Measurements from ENCODE around the gene ATP2B2.

ATP2B2 gene

GRCh38 chr3:10504171-10505049 lies 976 bp downstream of the ATP2B2 start:
- DNase-seq (ENCODE audit: low read depth in 1 of 2, low spot score in 1 of 2) = no peak
- in situ Hi-C loops (cut with HindIII; ENCODE audit: low pct_unique_long_range_greater_than_20kb, low sequenced_read_pairs) = no loop called here
- no peak for TF ChIP-seq JUND (IDR thresholded peaks at IDR 0.05; ENCODE audit: low read depth)

- no peak for DNase-seq (ENCODE audit: low read depth in 1 of 2, low spot score in 1 of 2)
- no peak for TF ChIP-seq JUND (IDR thresholded peaks at IDR 0.05; ENCODE audit: low read depth)
- in situ Hi-C loops (cut with HindIII; ENCODE audit: low pct_unique_long_range_greater_than_20kb, low sequenced_read_pairs) = no loop called here
Measured at GRCh38 chr3:10503217-10503796, 2.1 kb downstream of the ATP2B2 start.

- no peak for DNase-seq (ENCODE audit: low read depth in 1 of 2, low spot score in 1 of 2)
- in situ Hi-C loops (cut with HindIII; ENCODE audit: low pct_unique_long_range_greater_than_20kb, low sequenced_read_pairs) = no loop called here
- no peak for TF ChIP-seq JUND (IDR thresholded peaks at IDR 0.05; ENCODE audit: low read depth)
Measured at GRCh38 chr3:10502185-10502880, 3.1 kb downstream of the ATP2B2 start.

GRCh38 chr3:10501664-10502052 lies 3.7 kb downstream of the ATP2B2 start:
- DNase-seq (ENCODE audit: low read depth in 1 of 2, low spot score in 1 of 2) = no peak
- TF ChIP-seq JUND (IDR thresholded peaks at IDR 0.05; ENCODE audit: low read depth) = no peak
- in situ Hi-C loops (cut with HindIII; ENCODE audit: low pct_unique_long_range_greater_than_20kb, low sequenced_read_pairs) = no loop called here

- no peak for DNase-seq (ENCODE audit: low read depth in 1 of 2, low spot score in 1 of 2)
- in situ Hi-C loops (cut with HindIII; ENCODE audit: low pct_unique_long_range_greater_than_20kb, low sequenced_read_pairs) = no loop called here
- TF ChIP-seq JUND (IDR thresholded peaks at IDR 0.05; ENCODE audit: low read depth) = no peak
Measured at GRCh38 chr3:10500717-10501663, 4.4 kb downstream of the ATP2B2 start.

GRCh38 chr3:10498271-10498670 lies 7.1 kb downstream of the ATP2B2 start:
- in situ Hi-C loops (cut with HindIII; ENCODE audit: low pct_unique_long_range_greater_than_20kb, low sequenced_read_pairs) = no loop called here
- DNase-seq (ENCODE audit: low read depth in 1 of 2, low spot score in 1 of 2) = no peak
- no peak for TF ChIP-seq JUND (IDR thresholded peaks at IDR 0.05; ENCODE audit: low read depth)

GRCh38 chr3:10497439-10497838 lies 7.9 kb downstream of the ATP2B2 start:
- in situ Hi-C loops (cut with HindIII; ENCODE audit: low pct_unique_long_range_greater_than_20kb, low sequenced_read_pairs) = no loop called here
- no peak for DNase-seq (ENCODE audit: low read depth in 1 of 2, low spot score in 1 of 2)
- TF ChIP-seq JUND (IDR thresholded peaks at IDR 0.05; ENCODE audit: low read depth) = no peak

- DNase-seq (ENCODE audit: low read depth in 1 of 2, low spot score in 1 of 2) = no peak
- no peak for TF ChIP-seq JUND (IDR thresholded peaks at IDR 0.05; ENCODE audit: low read depth)
- in situ Hi-C loops (cut with HindIII; ENCODE audit: low pct_unique_long_range_greater_than_20kb, low sequenced_read_pairs) = no loop called here
Measured at GRCh38 chr3:10496121-10496863, 9.1 kb downstream of the ATP2B2 start.

- TF ChIP-seq JUND (IDR thresholded peaks at IDR 0.05; ENCODE audit: low read depth) = no peak
- in situ Hi-C loops (cut with HindIII; ENCODE audit: low pct_unique_long_range_greater_than_20kb, low sequenced_read_pairs) = no loop called here
- DNase-seq (ENCODE audit: low read depth in 1 of 2, low spot score in 1 of 2) = no peak
Measured at GRCh38 chr3:10495614-10496013, 9.8 kb downstream of the ATP2B2 start.

- DNase-seq (ENCODE audit: low read depth in 1 of 2, low spot score in 1 of 2) = peak; percentile 38 to 71
- TF ChIP-seq JUND (IDR thresholded peaks at IDR 0.05; ENCODE audit: low read depth) = no peak
- in situ Hi-C loops (cut with HindIII; ENCODE audit: low pct_unique_long_range_greater_than_20kb, low sequenced_read_pairs) = no loop called here
Measured at GRCh38 chr3:10495003-10495402, 10.4 kb downstream of the ATP2B2 start.

GRCh38 chr3:10494180-10494579 lies 11.2 kb downstream of the ATP2B2 start:
- no peak for TF ChIP-seq JUND (IDR thresholded peaks at IDR 0.05; ENCODE audit: low read depth)
- in situ Hi-C loops (cut with HindIII; ENCODE audit: low pct_unique_long_range_greater_than_20kb, low sequenced_read_pairs) = no loop called here
- DNase-seq (ENCODE audit: low read depth in 1 of 2, low spot score in 1 of 2) = no peak

All from T47D (cell line).